ENCODE data around the gene LMX1A.

The LMX1A gene

DNA sequence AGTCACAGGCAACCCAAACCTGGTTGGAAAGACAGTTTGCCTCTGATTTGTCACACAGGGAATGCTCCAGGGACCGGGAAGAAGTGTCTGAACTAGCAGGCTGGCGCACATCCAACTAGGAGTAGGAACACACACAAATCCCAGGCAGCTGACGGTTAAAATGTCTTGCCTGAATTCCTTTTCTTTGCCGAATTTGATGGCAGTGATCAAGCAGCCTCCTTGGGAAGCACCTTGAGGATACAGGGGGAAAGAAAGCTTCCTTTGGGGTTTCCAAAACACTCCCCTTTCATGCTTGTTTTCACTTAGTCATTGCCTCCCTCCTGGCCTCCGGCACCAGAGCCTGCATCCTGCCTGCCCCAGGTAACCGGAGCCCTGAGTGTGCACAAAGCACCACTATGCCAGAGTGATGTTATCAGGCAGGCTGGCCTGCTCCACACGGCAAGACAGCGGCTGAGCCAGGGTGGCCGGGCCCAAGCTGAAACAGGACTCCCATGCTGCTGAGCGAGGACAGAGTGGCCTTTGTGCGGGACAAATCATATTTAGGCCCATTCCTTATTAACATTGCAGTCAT lies 193.8 kb downstream of the LMX1A start:
- Histone ChIP-seq H3K9ac (ENCODE audit: insufficient read length, low read depth) (no peak overlapping the region), H3K4me3 (ENCODE audit: insufficient read length, low read depth) (no peak overlapping the region), H3K9me3 (ENCODE audit: insufficient read depth, low read length) (no peaks in the 10 kb centered on the region), H3K36me3 (ENCODE audit: insufficient read depth, insufficient read length, low read length) (no peaks in the 10 kb centered on the region), H3K27me3 (ENCODE audit: insufficient read depth, insufficient read length) (no peaks in the 10 kb centered on the region), H3K4me1 (ENCODE audit: insufficient read depth, insufficient read length) (peaks cover 6% of the 10 kb centered on the region)
- TF ChIP-seq SUZ12 (IDR thresholded peaks at IDR 0.05; ENCODE audit: extremely low read depth, insufficient read depth, insufficient read length) = no peak
- TF ChIP-seq YY1 (IDR thresholded peaks at IDR 0.05; ENCODE audit: insufficient read depth, insufficient read length) = no peak
- TF ChIP-seq ZNF274 (IDR thresholded peaks at IDR 0.05; ENCODE audit: low read depth, low read length) = no peak
- DNase-seq (ENCODE audit: low read depth, low spot score) = no peak

DNA sequence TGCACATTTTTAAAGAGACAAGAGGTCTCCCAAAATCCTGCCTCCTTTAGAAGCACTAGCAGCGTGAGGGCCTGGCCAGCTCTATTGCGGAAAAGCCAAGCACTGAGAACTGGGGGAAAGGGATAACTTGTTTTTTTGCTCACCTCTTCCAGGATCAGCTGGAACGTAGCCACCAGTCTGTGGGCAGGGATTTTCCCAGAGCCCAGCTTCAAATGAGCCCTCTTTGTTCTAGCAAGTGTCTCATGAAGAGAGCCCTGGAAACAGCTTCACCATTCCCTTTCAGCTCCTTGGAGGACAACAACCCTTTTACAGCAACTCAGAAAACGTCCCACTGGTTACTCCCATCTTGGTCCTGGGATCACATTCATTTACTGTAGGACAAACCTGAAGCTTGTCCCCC lies 195.4 kb downstream of the LMX1A start:
- H3K36me3 ChIP-seq (ENCODE audit: insufficient read depth, insufficient read length, low read length) = no peaks in the 10 kb centered on the region
- DNase-seq (ENCODE audit: low read depth, low spot score) = no peak
- H3K9ac ChIP-seq (ENCODE audit: insufficient read length, low read depth) = no peak overlapping the region
- H3K4me1 ChIP-seq (ENCODE audit: insufficient read depth, insufficient read length) = peaks cover 6% of the 10 kb centered on the region
- no peak overlapping the region for H3K4me3 ChIP-seq (ENCODE audit: insufficient read length, low read depth)
- H3K27me3 ChIP-seq (ENCODE audit: insufficient read depth, insufficient read length) = no peaks in the 10 kb centered on the region
- H3K9me3 ChIP-seq (ENCODE audit: insufficient read depth, low read length) = peaks cover 4% of the 10 kb centered on the region; the same call in 1 of the 2 replicates
- TF ChIP-seq ZNF274 (IDR thresholded peaks at IDR 0.05; ENCODE audit: low read depth, low read length) = no peak
- no peak for TF ChIP-seq YY1 (IDR thresholded peaks at IDR 0.05; ENCODE audit: insufficient read depth, insufficient read length)
- no peak for TF ChIP-seq SUZ12 (IDR thresholded peaks at IDR 0.05; ENCODE audit: extremely low read depth, insufficient read depth, insufficient read length)

DNA sequence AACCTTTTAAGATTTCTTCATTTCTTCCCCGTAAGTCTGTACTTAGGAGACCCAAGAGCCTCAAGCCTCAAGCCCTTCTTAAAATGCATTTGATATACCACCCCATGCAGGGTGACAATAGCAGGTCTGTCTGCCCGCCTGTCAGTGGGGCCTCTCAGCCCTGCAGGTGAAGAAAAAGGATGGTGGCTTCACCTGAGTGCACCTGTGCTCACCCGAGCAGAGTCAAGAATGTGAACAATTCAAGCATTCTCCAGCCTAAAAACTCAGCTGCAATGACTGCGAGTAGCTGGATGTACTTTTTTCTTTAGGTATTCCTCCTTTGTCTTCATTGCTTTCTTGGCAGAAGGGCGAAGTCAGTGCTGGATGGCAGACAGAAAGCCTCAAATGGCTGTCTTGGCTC lies 203.3 kb downstream of the LMX1A start:
- TF ChIP-seq SUZ12 (IDR thresholded peaks at IDR 0.05; ENCODE audit: extremely low read depth, insufficient read depth, insufficient read length) (no peak), ZNF274 (IDR thresholded peaks at IDR 0.05; ENCODE audit: low read depth, low read length) (no peak), YY1 (IDR thresholded peaks at IDR 0.05; ENCODE audit: insufficient read depth, insufficient read length) (no peak)
- no peak overlapping the region for H3K4me3 ChIP-seq (ENCODE audit: insufficient read length, low read depth)
- no peaks in the 10 kb centered on the region for H3K36me3 ChIP-seq (ENCODE audit: insufficient read depth, insufficient read length, low read length)
- no peak for DNase-seq (ENCODE audit: low read depth, low spot score)
- H3K27me3 ChIP-seq (ENCODE audit: insufficient read depth, insufficient read length) = no peaks in the 10 kb centered on the region
- peaks cover 7% of the 10 kb centered on the region; the same call in 1 of the 2 replicates for H3K9me3 ChIP-seq (ENCODE audit: insufficient read depth, low read length)
- H3K4me1 ChIP-seq (ENCODE audit: insufficient read depth, insufficient read length) = no peaks in the 10 kb centered on the region
- H3K9ac ChIP-seq (ENCODE audit: insufficient read length, low read depth) = no peak overlapping the region

DNA sequence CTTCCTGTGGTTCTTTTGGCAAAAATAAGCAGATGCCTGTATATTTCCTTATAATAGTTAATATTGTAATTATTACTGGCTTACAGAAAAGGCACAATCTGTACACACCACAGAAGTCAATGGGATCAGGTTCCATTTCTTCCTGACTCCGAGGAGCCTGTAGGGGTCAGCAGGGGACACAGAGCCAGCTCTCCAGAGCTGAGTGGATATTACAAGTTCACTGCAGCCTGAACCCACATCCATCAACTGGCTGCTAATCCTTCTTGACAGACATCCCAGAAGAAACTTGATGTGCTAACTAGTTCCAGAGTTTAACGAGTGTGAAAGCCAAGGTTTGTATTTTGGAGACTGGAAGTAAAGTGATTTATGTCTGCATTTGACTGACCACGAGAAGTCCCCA lies 203.8 kb downstream of the LMX1A start:
- Histone ChIP-seq H3K4me1 (ENCODE audit: insufficient read depth, insufficient read length) (no peaks in the 10 kb centered on the region), H3K27me3 (ENCODE audit: insufficient read depth, insufficient read length) (no peaks in the 10 kb centered on the region), H3K9ac (ENCODE audit: insufficient read length, low read depth) (no peak overlapping the region), H3K9me3 (ENCODE audit: insufficient read depth, low read length) (peaks cover 7% of the 10 kb centered on the region; the same call in 1 of the 2 replicates), H3K36me3 (ENCODE audit: insufficient read depth, insufficient read length, low read length) (no peaks in the 10 kb centered on the region), H3K4me3 (ENCODE audit: insufficient read length, low read depth) (no peak overlapping the region)
- TF ChIP-seq ZNF274 (IDR thresholded peaks at IDR 0.05; ENCODE audit: low read depth, low read length) (no peak), YY1 (IDR thresholded peaks at IDR 0.05; ENCODE audit: insufficient read depth, insufficient read length) (no peak), SUZ12 (IDR thresholded peaks at IDR 0.05; ENCODE audit: extremely low read depth, insufficient read depth, insufficient read length) (no peak)
- DNase-seq (ENCODE audit: low read depth, low spot score) = peak; percentile 30

DNA sequence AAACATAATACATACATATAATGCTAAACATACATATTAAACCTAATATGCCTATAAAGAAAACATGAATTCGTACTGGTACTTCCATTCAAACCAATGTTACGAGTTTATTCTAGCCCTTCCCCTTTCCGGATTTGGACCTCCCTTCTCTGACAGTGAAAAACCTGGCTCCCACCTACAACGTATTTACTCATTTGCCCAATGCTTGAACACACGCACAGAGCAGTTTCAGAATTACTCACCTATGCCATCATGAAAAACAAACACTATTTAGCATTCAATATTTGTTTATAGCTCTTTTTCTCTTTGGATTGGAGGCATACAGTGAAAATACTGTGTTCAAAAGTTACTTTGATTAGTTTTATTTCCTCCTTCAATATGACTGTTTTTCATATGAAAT lies 204.4 kb downstream of the LMX1A start:
- no peak overlapping the region for H3K9ac ChIP-seq (ENCODE audit: insufficient read length, low read depth)
- no peaks in the 10 kb centered on the region for H3K4me1 ChIP-seq (ENCODE audit: insufficient read depth, insufficient read length)
- TF ChIP-seq ZNF274 (IDR thresholded peaks at IDR 0.05; ENCODE audit: low read depth, low read length) (no peak), SUZ12 (IDR thresholded peaks at IDR 0.05; ENCODE audit: extremely low read depth, insufficient read depth, insufficient read length) (no peak), YY1 (IDR thresholded peaks at IDR 0.05; ENCODE audit: insufficient read depth, insufficient read length) (no peak)
- H3K27me3 ChIP-seq (ENCODE audit: insufficient read depth, insufficient read length) = no peaks in the 10 kb centered on the region
- H3K9me3 ChIP-seq (ENCODE audit: insufficient read depth, low read length) = peaks cover 7% of the 10 kb centered on the region; the same call in 1 of the 2 replicates
- H3K36me3 ChIP-seq (ENCODE audit: insufficient read depth, insufficient read length, low read length) = no peaks in the 10 kb centered on the region
- DNase-seq (ENCODE audit: low read depth, low spot score) = no peak
- no peak overlapping the region for H3K4me3 ChIP-seq (ENCODE audit: insufficient read length, low read depth)
